GM12878 (cell line): ENCODE measurements around the gene AXIN1. TPM values are rescaled to one million over a fixed set of nuclear protein-coding genes. Genes with fewer than 3 reads are reported as not detected.

ENCODE experiments used
- ATAC-seq: fragments of 200-7000 bp; cut with Tn5 transposase; 3 replicates; pipeline ENCODE4 v1.9.1; 2020; ENCODE audit warnings: mild to moderate bottlenecking, moderate library complexity
- BruUV-seq: library from RNA; stranded (reverse); fragments of 400-500 nt; replicated peaks from 2 replicates; lab custom pipeline; 2021; lab: Mats Ljungman, UMichigan
- CTCF ChIA-PET: fragments of 300-600 bp; sonication (Branson Sonifier 250); formaldehyde crosslinking; extraction: SDS; loops from one replicate; lab custom pipeline; 2021; ENCODE audit warnings: inconsistent platforms; lab: Yijun Ruan, JAX
- POLR2A ChIA-PET: fragments of 350-600 bp; formaldehyde crosslinking; extraction: SDS; loops from one replicate; lab custom pipeline; 2021; ENCODE audit warnings: inconsistent platforms; lab: Charles Lee
- RAD21 ChIA-PET: fragments of 300-600 bp; sonication (Branson Sonifier 250); formaldehyde crosslinking; loops from one replicate; lab custom pipeline; 2023; ENCODE audit warnings: antibody characterized with exemption; ENCODE audit not compliant: unreplicated experiment; lab: Charles Lee
- SMC1A ChIA-PET: fragments of 300-600 bp; sonication (Branson Sonifier 250); formaldehyde crosslinking; loops from one replicate; lab custom pipeline; 2023; ENCODE audit not compliant: unreplicated experiment, uncharacterized antibody; lab: Charles Lee
- DNase-seq: peaks from one replicate; pipeline ENCODE4 v3.0.0-alpha.2; 2011; ENCODE audit warnings: low read depth, low spot score
- FAIRE-seq: peaks from 3 replicates; lab custom pipeline; 2011; peaks lifted over from hg19 to GRCh38; lab: Jason Lieb, UNC
- H2AFZ ChIP-seq: 2 replicates; pipeline ENCODE4 v1.6.0; 2011; ENCODE audit warnings: low read depth, low read length, control low read depth; ENCODE audit not compliant: control insufficient read depth
- H3K27ac ChIP-seq: 2 replicates; pipeline ENCODE4 v1.5.1; 2011; ENCODE audit warnings: control low read depth; ENCODE audit not compliant: control insufficient read depth, insufficient read depth
- H3K27me3 ChIP-seq, 2 experiments: replicated peaks in 1 of 2; 2 replicates each; pipeline versions ENCODE4 v1.6.0 to v1.6.1; 2011; ENCODE audit warnings: low read length in 1 of 2; ENCODE audit not compliant: control insufficient read depth in 2 of 2, insufficient read depth in 2 of 2
- H3K36me3 ChIP-seq, 2 experiments: 2 replicates each; pipeline ENCODE4 v1.5.1; 2011; ENCODE audit warnings: low read length in 1 of 2; ENCODE audit not compliant: control insufficient read depth in 2 of 2, insufficient read depth in 2 of 2
- H3K4me1 ChIP-seq: 2 replicates; pipeline ENCODE4 v1.6.1; 2011; ENCODE audit warnings: mild to moderate bottlenecking, low read length, moderate library complexity, mixed read lengths; ENCODE audit not compliant: control insufficient read depth, insufficient read depth
- H3K4me2 ChIP-seq: 2 replicates; pipeline ENCODE4 v1.6.0; 2011; ENCODE audit warnings: control low read depth; ENCODE audit not compliant: control insufficient read depth, insufficient read depth
- H3K4me3 ChIP-seq: fragments of 200-600 bp; sonication (generic); 2 replicates; pipeline ENCODE4 v1.5.1; 2016
- H3K79me2 ChIP-seq: 2 replicates; pipeline ENCODE4 v1.6.0; 2011; ENCODE audit warnings: low read length; ENCODE audit not compliant: control insufficient read depth, insufficient read depth
- H3K9ac ChIP-seq: 2 replicates; pipeline ENCODE4 v1.8.0; 2011; ENCODE audit warnings: low read length, control low read depth, mixed read lengths; ENCODE audit not compliant: control insufficient read depth, insufficient read depth
- H3K9me3 ChIP-seq: replicated peaks from 3 replicates; pipeline ENCODE4 v1.5.1; 2011; ENCODE audit warnings: mild to moderate bottlenecking, low read length; ENCODE audit not compliant: control insufficient read depth, insufficient read depth
- H4K20me1 ChIP-seq: 2 replicates; pipeline ENCODE4 v1.6.0; 2011; ENCODE audit not compliant: control insufficient read depth, insufficient read depth
- CHD2 ChIP-seq: IDR thresholded peaks from 2 replicates; pipeline ENCODE4 v1.6.1; 2011; ENCODE audit warnings: low read depth, low read length, improper control_type of control experiment, borderline replicate concordance
- FOS ChIP-seq: IDR thresholded peaks from 3 replicates; pipeline ENCODE4 v1.6.1; 2011; ENCODE audit warnings: borderline replicate concordance; ENCODE audit not compliant: insufficient read length; ENCODE audit errors: extremely low read depth
- MEF2A ChIP-seq: IDR thresholded peaks from 2 replicates; pipeline ENCODE4 v1.6.1; 2011; ENCODE audit warnings: low read depth, mild to moderate bottlenecking, low read length, moderate library complexity; ENCODE audit not compliant: insufficient read depth
- MYC ChIP-seq: IDR thresholded peaks from 2 replicates; pipeline ENCODE4 v1.6.1; 2011; ENCODE audit warnings: mild to moderate bottlenecking, low read length, moderate library complexity, inconsistent platforms; ENCODE audit not compliant: insufficient read depth, insufficient replicate concordance, insufficient read length, severe bottlenecking
- NRF1 ChIP-seq: conservative IDR thresholded peaks from 2 replicates; pipeline ENCODE4 v1.6.1; 2011; ENCODE audit warnings: mild to moderate bottlenecking, low read depth, low read length, improper control_type of control experiment
- ZNF207 ChIP-seq: fragments of 450-650 bp; IDR thresholded peaks from 2 replicates; pipeline ENCODE4 v1.6.1; 2014; ENCODE audit warnings: antibody characterized with exemption, mild to moderate bottlenecking, borderline replicate concordance
- WGBS: methylation state at CpG from one replicate; pipeline ENCODE4 v1.1.6; 2016; ENCODE audit warnings: low lambda C conversion rate; ENCODE audit not compliant: insufficient replicate concordance, insufficient coverage; ENCODE audit errors: missing lambda C conversion rate; 5-methylcytosine and 5-hydroxymethylcytosine counted together
- in situ Hi-C: fragments of 300-500 bp; cut with MboI; formaldehyde crosslinking; loops from 9 replicates; pipeline ENCODE4 v1.14.3; 2018; ENCODE audit warnings: mixed read lengths
- intact Hi-C: fragments of 100-400 bp; cut with micrococcal nuclease; formaldehyde crosslinking; loops from one replicate; pipeline ENCODE4 v1.14.2; 2022; ENCODE audit not compliant: unreplicated experiment
- polyA plus RNA-seq, 11 experiments: library from polyadenylated mRNA; depleted of rRNA in 4 of 11; unstranded in 6 of 11; stranded (reverse) in 5 of 11; fragments of >200 nt; fragmentation: Nextera tagmentation in 4 of 11; fragmentation: Illumina TruSeq in 1 of 11; extraction: Ambion mirVana in 4 of 11; extraction: Trizol in 1 of 11; gene quantifications; 1 replicate in 1 of 11; 2 replicates in 10 of 11; pipeline versions ENCODE4 v1.2.1 to v1.2.3, GENCODE V29; 2011 to 2016; ENCODE audit warnings: inconsistent platforms in 2 of 11, missing spikeins in 2 of 11, low read depth in 1 of 11
- total RNA-seq, 4 experiments: library from RNA; depleted of rRNA in 3 of 4; stranded (reverse); fragments of >200 nt in 3 of 4; fragmentation: Illumina TruSeq in 1 of 4; extraction: Trizol in 1 of 4; gene quantifications; 2 replicates each; pipeline versions ENCODE4 v1.2.1 to v1.2.3, GENCODE V29; 2013 to 2021
- TF ChIP-seq, protein P1 (sequence below): fragments of 150-350 bp; IDR thresholded peaks from 2 replicates; pipeline ENCODE4 v1.6.1; 2014; ENCODE audit warnings: mild to moderate bottlenecking, low read depth, low read length

The AXIN1 gene
- total and polyA plus RNA-seq, 10 of the 15 experiments (the other 5 are each of a cell fraction or from before 2014, with no cell fraction given) = 0.26 to 27.1 (median 7.7) TPM

DNA sequence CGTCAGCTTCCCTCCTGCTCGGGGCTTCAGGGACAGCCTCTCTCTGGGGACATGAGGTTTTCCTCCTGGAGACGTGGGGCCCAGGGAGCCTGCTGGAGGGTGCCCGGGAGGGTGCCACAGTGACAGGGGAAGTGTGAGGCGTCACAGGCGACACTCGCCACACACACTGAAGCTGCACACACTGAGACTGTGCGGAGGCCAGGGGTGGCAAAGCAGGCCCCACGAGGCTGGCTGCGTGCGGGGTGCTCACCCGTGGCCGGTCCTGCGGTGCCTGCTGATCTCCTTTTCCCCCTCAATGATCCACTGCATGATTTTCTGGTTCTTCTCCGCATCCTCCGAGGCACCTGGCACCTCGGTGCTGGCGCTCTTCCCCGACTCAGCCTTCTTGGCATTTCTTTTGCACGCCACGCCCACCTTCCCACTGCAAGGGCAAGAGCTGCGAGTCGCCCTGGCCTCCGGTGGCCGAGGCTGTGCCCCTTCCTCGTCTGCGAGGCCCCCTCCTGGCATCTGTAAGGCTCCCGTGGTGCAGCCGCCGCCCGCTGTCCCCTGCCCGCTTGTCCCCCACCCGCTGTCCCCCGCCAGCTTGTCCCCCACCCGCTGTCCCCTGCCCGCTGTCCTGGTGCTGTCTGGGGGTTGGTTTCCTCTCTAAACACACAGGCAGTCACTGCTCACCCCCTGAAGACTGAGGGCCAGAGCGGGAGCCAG is 55.6 kb downstream of the AXIN1 start (continued):
- TF ChIP-seq, protein P1, sequence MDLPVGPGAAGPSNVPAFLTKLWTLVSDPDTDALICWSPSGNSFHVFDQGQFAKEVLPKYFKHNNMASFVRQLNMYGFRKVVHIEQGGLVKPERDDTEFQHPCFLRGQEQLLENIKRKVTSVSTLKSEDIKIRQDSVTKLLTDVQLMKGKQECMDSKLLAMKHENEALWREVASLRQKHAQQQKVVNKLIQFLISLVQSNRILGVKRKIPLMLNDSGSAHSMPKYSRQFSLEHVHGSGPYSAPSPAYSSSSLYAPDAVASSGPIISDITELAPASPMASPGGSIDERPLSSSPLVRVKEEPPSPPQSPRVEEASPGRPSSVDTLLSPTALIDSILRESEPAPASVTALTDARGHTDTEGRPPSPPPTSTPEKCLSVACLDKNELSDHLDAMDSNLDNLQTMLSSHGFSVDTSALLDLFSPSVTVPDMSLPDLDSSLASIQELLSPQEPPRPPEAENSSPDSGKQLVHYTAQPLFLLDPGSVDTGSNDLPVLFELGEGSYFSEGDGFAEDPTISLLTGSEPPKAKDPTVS = no peak
- no peak for TF ChIP-seq CHD2
- TF ChIP-seq MEF2A = no peak
- TF ChIP-seq MYC = no peak
- TF ChIP-seq FOS = no peak

DNA sequence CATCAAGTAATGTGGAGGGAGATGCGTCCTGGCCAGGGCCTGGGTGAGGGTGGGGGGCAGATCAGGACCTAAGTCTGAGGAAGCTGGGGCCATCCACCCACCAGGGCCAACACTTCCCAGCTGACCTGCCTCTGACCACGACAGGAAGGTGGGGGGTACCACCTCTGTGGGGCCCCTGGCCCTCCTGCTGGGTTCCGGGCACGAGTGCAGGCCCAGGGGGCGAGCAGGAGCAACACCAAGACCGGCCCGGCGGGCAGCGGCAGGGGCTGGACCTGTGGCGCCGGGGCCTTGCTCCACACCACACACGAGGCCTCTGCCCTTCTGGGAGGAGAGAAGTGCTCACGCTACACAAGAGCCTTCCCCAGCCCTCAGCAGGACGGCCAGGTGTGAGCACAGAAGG is 56.2 kb downstream of the AXIN1 start:
- Histone ChIP-seq H3K79me2 (no peaks in the 10 kb centered on the region), H3K36me3 (peaks cover 0 to under 1% of the 10 kb centered on the region in 2 experiments; a peak in 2 of 4 replicates), H3K27ac (no peak overlapping the region)
- ChIA-PET POLR2A (no interaction called here), RAD21 (no interaction called here)
- over 99% methylated on average over 13 of the region's 14 CpGs for WGBS
- TF ChIP-seq NRF1 = no peak
- no peak for TF ChIP-seq ZNF207
- TF ChIP-seq, all 136 proteins: peak for 0
- no peak overlapping the region for H2AFZ ChIP-seq
- SMC1A ChIA-PET = no interaction called here
- no peaks in the 10 kb centered on the region for H3K9me3 ChIP-seq
- H4K20me1 ChIP-seq = no peaks in the 10 kb centered on the region
- CTCF ChIA-PET = no interaction called here
- H3K27me3 ChIP-seq = no peaks in the 10 kb centered on the region
- no peak overlapping the region for H3K4me2 ChIP-seq
- DNase-seq (no peak), FAIRE-seq (no peak), ATAC-seq (no peak)
- in situ Hi-C loops = no loop called here
- H3K4me3 ChIP-seq = no peak overlapping the region
- BruUV-seq = no TSS peak
- intact Hi-C loops = no loop called here
- no peak overlapping the region for H3K9ac ChIP-seq
- no peaks in the 10 kb centered on the region for H3K4me1 ChIP-seq
